Heart left ventricle (tissue), 16 donors: ENCODE results near the gene LCE2B. TPM values are rescaled to one million over a fixed set of nuclear protein-coding genes. Genes with fewer than 3 reads are reported as not detected.
"Not testable (repeated sequence)": the region's sequence is repeated elsewhere in the genome, so short reads cannot be mapped to it uniquely, and the experiment has no call there.

Experiments used
- ATAC-seq, 4 donors: fragments of 200-7000 bp; cut with Tn5 transposase; one replicate each; pipeline ENCODE4 v1.9.1; 2020 to 2022; ENCODE audit warnings: moderate library complexity in 4 of 4, mild to moderate bottlenecking in 3 of 4, moderate number of reproducible peaks in 1 of 4
- DNase-seq, 5 donors: peaks; one replicate each; pipeline ENCODE4 v3.0.0-alpha.2; 2020
- H3K27ac ChIP-seq, 12 donors: fragments of 200-600 bp; sonication (generic) in 4 of 12; one replicate each; pipeline versions ENCODE4 v1.5.0 to v1.8.0; 2016 to 2022; ENCODE audit warnings: mild to moderate bottlenecking in 2 of 12
- H3K27me3 ChIP-seq, 9 donors: fragments of 200-600 bp; sonication (generic) in 2 of 9; one replicate each; pipeline versions ENCODE4 v1.5.1 to v1.8.0; 2016 to 2022; ENCODE audit warnings: mild to moderate bottlenecking in 3 of 9
- H3K36me3 ChIP-seq, 9 donors: fragments of 200-600 bp; sonication (generic) in 2 of 9; one replicate each; pipeline versions ENCODE4 v1.5.0 to v1.8.0; 2018 to 2022; ENCODE audit warnings: mild to moderate bottlenecking in 2 of 9
- H3K4me1 ChIP-seq, 12 donors: fragments of 200-600 bp; sonication (generic) in 4 of 12; one replicate each; pipeline versions ENCODE4 v1.5.0 to v1.8.0; 2016 to 2022; ENCODE audit warnings: mild to moderate bottlenecking in 3 of 12
- H3K4me3 ChIP-seq, 12 donors: fragments of 200-600 bp; sonication (generic) in 4 of 12; one replicate each; pipeline versions ENCODE4 v1.5.0 to v1.8.0; 2017 to 2022; ENCODE audit warnings: mild to moderate bottlenecking in 9 of 12, moderate library complexity in 4 of 12
- H3K9me3 ChIP-seq, 12 donors: fragments of 200-600 bp; sonication (generic) in 4 of 12; one replicate each; pipeline versions ENCODE4 v1.5.0 to v1.8.0; 2016 to 2022; ENCODE audit warnings: mild to moderate bottlenecking in 1 of 12
- CTCF ChIP-seq, 12 donors: fragments of 200-600 bp; sonication (generic) in 4 of 12; IDR thresholded peaks; one replicate each; pipeline versions ENCODE4 v1.5.0 to v1.8.0; 2018 to 2022; ENCODE audit warnings: antibody characterized with exemption in 12 of 12, mild to moderate bottlenecking in 5 of 12
- POLR2A ChIP-seq, 2 donors: fragments of 450-650 bp; IDR thresholded peaks; one replicate each; pipeline ENCODE4 v1.6.1; 2017; ENCODE audit warnings: antibody characterized with exemption in 2 of 2, mild to moderate bottlenecking in 2 of 2, moderate library complexity in 2 of 2
- WGBS, 4 donors: extraction: QIAGEN DNeasy Blood & Tissue Kit in 2 of 4; methylation state at CpG; one replicate each; pipeline versions ENCODE4 v1.1.5 to v1.1.7; 2013 to 2018; 5-methylcytosine and 5-hydroxymethylcytosine counted together
- intact Hi-C, 10 donors: fragments of 100-400 bp; cut with DNase I; formaldehyde crosslinking; loops; one replicate each; pipeline versions ENCODE4 v1.11.1 to v1.14.2; 2022
- polyA plus RNA-seq, 2 donors: library from polyadenylated mRNA; stranded (reverse); fragments of 200-250 nt; gene quantifications; one replicate each; pipeline ENCODE4 v1.2.3, GENCODE V29; 2013
- total RNA-seq, 9 donors: library from RNA; depleted of rRNA in 2 of 9; stranded (reverse); fragments of >200 nt in 2 of 9; fragmentation: NEBNext Ultra II Directional in 3 of 9; extraction: Animal tissue kit (Norgen Biotek cat#: 25700) in 3 of 9; gene quantifications; one replicate each; pipeline versions ENCODE4 v1.1.0 to v1.2.4, GENCODE V29; 2016 to 2023
- donor health status: ischemic (EF 13 %, LVEDD 7.1; RV severe dilation, severe dysfunction).
- donor health status: healthy with polysubstance abuse.
- donor health status: DM: no; HTN: yes; CAD: no.
- donor health status: DM: no; HTN: no; CAD: no.
- donor health status: ischemic (EF 25% LVEDD 6.9; RV normal size, moderate dysfunction).
- donor health status: ischemic (EF 25% LVEDD 5.7; RV mildly dilated, moderate dysfunction).
- donor health status: healthy.
- donor health status: DM: yes; HTN: yes; CAD: no.
- donor health status: ischemic (EF 35%, LVEDD 5.7; RV mildly dilated, moderate dysfunction).
- donor health status: nonischemic (EF 11% LVEDD 7.7; RV severe dilation, severe dysfunction).
- donor health status: DM: yes; HTN: yes; CAD: no.
- donor health status: PGD.
- donor health status: ischemic (EF 29% LVEDD 5.4; RV normal size, mild dysfunction).
- donor health status: nonischemic (EF 23%, LVEDD 6.1; RV moderate dilation, normal function).

The LCE2B gene
- total and polyA plus RNA-seq, 11 donors = not detected

DNA sequence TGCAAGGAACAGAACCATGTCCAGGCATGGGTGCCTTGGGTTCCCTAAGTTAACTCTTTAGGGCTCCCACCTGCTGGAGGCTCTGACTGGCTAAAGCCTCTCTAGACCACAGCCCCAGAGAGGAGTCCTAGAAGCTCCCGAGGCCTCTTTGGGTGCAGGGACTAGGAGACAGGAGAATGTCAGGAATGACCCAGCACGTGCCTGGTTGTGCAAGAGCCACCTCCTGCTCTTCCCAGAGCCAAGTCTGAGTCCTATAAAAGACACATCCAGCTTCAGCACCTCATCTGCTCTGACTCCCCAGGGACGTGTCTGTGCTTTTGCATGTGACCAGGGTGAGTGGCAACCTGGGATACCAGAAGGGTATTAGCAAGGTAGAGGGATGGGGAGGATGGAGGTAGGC, 22.8 kb upstream of the LCE2B start, which contains the start of gene LCE2D:
LCE2D (plus strand) TSS at position 283 of the 400 bp plus-strand sequence. CDS start 726 bp downstream, outside the sequence.
- peaks cover 0 to 10% (median 0%) of the 10 kb centered on the region in 9 donors for H3K27me3 ChIP-seq
- H3K4me1 ChIP-seq = no peaks in the 10 kb centered on the region
- DNase-seq = no peak
- intact Hi-C loops = no loop called here
- no peak for ATAC-seq
- TF ChIP-seq CTCF (IDR thresholded peaks at IDR 0.05) = no peak
- TF ChIP-seq POLR2A (IDR thresholded peaks at IDR 0.05) = no peak
- no peaks in the 10 kb centered on the region for H3K36me3 ChIP-seq
- peaks cover 0 to 2% (median 0%) of the 10 kb centered on the region in 12 donors for H3K9me3 ChIP-seq
- H3K4me3 ChIP-seq = no peak within 1 kb of the TSS
- no peak within 1 kb of the TSS for H3K27ac ChIP-seq
- 50 to 57% (median 53%) methylated on average over 3 of the region's 3 CpGs for WGBS, 4 donors

- H3K27ac ChIP-seq, ATAC-seq, H3K36me3 ChIP-seq, H3K4me1 ChIP-seq, H3K9me3 ChIP-seq, DNase-seq, H3K4me3 ChIP-seq, intact Hi-C loops: not testable (repeated sequence)
- H3K27me3 ChIP-seq = peaks cover 0 to 10% (median 0%) of the 10 kb centered on the region in 9 donors
- 68 to 92% (median 82%) methylated on average over 1 of the region's 1 CpG for WGBS, 4 donors
Measured at GRCh38 chr1:152666171-152666570, 19.8 kb upstream of the LCE2B start.

- no peak for ATAC-seq
- WGBS, 4 donors = 69 to 85% (median 80%) methylated on average over 4 to 5 of the region's 5 CpGs
- peaks cover 0 to 9% (median 0%) of the 10 kb centered on the region in 9 donors for H3K27me3 ChIP-seq
Measured at GRCh38 chr1:152667648-152668047, 18.3 kb upstream of the LCE2B start.

DNA sequence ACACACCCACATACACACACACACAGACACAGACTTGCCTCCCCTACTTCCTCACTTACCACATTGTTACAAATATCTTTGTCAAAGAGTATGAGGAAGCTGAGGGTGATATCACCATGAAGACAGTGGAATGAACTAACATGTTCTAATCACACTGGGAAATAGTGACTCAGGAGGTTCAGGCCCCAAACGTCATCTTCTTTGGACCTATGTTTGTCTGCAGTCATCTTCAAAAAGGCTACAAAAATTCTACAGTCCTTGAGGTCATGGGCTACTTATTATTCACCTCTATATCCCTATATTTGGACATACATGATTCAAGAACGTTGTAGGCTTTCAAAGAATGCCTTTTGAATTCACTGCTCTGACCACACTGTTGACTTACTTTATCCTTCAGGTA, 12.9 kb upstream of the LCE2B start:
- Histone ChIP-seq H3K36me3 (no peaks in the 10 kb centered on the region), H3K9me3 (no peaks in the 10 kb centered on the region), H3K4me1 (no peaks in the 10 kb centered on the region), H3K4me3 (no peak overlapping the region), H3K27ac (no peak overlapping the region), H3K27me3 (peaks cover 0 to 7% (median 0%) of the 10 kb centered on the region in 9 donors)
- intact Hi-C loops = no loop called here
- WGBS, 4 donors = 36 to 51% (median 45%) methylated on average over 2 of the region's 2 CpGs
- no peak for TF ChIP-seq POLR2A (IDR thresholded peaks at IDR 0.05)
- TF ChIP-seq CTCF (IDR thresholded peaks at IDR 0.05) = no peak
- DNase-seq (no peak), ATAC-seq (no peak)

More at GRCh38 chr1:152667648-152668047, 18.3 kb upstream of the LCE2B start:
- Histone ChIP-seq H3K27ac (no peak overlapping the region), H3K4me1 (no peaks in the 10 kb centered on the region), H3K9me3 (peaks cover 0 to 2% (median 0%) of the 10 kb centered on the region in 12 donors), H3K4me3 (no peak overlapping the region), H3K36me3 (no peaks in the 10 kb centered on the region)
- TF ChIP-seq CTCF (IDR thresholded peaks at IDR 0.05) = no peak
- TF ChIP-seq POLR2A (IDR thresholded peaks at IDR 0.05) = no peak
- DNase-seq = no peak
- intact Hi-C loops = no loop called here

GRCh38 chr1:152674983-152675382, 10.9 kb upstream of the LCE2B start, which contains the start of gene LCE2C:
Gene LCE2C, plus strand, starts transcription at chr1:152675279. Its CDS starts 737 bp downstream, at chr1:152676016.
- 55 to 74% (median 65%) methylated on average over 3 of the region's 3 CpGs for WGBS, 4 donors
- H3K27ac ChIP-seq, ATAC-seq, H3K9me3 ChIP-seq, H3K4me1 ChIP-seq, H3K27me3 ChIP-seq, intact Hi-C loops, H3K4me3 ChIP-seq, DNase-seq, H3K36me3 ChIP-seq: not testable (repeated sequence)
